GM18526 (cell line): ENCODE data around the gene PPP1R16B.

ENCODE experiments used
- POLR2A ChIP-seq: IDR thresholded peaks from 3 replicates; pipeline ENCODE4 v1.6.1; 2011; ENCODE audit not compliant: insufficient read length; ENCODE audit errors: extremely low read depth

PPP1R16B gene

GRCh38 chr20:38889792-38890496 is 84.4 kb downstream of the PPP1R16B start:
- no peak for TF ChIP-seq POLR2A

GRCh38 chr20:38890497-38890818 is 85.0 kb downstream of the PPP1R16B start:
- TF ChIP-seq POLR2A = no peak

DNA sequence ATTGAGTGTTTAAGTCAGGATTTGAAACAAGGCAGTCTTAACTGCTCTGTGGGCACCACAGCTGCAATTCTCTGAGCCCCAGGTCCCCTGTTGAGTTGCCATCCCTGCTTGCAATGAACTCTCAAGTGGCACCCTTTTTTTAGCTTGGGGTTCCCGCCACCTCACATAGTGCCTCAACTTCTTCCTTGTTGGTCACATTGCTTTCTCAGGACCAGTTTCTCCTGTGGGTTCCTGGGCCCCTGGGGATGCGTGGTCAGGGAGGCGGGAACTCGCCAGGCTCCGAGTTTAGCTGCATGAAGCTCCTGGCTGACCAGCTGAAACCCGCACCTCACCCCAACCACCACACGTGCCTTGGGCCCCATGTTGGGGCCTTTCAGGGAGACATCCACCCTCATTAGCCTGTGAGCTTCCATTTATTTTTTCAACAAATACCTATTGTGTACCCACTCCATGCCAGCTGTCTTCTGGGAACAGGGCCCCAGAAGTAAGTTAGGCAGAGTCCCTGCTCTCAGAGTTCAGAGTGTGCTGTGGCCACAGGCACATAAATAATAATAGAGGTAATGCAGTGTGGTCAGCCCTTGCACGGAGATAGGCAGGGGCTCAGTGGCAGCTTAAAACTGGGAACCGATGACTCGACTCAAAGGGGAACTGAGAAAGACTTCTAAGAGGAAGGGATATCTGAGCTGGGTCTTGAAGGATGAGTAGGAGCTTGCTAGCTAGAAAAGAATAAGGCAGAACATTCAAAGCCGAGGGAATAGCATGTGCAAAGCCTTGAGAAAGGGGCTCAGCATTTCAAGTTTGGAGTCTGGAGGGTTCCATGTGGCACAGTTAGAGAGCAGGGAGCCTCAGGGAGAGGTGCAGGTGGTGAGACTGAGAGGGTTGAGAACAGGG is 86.8 kb downstream of the PPP1R16B start:
- TF ChIP-seq POLR2A = no peak

DNA sequence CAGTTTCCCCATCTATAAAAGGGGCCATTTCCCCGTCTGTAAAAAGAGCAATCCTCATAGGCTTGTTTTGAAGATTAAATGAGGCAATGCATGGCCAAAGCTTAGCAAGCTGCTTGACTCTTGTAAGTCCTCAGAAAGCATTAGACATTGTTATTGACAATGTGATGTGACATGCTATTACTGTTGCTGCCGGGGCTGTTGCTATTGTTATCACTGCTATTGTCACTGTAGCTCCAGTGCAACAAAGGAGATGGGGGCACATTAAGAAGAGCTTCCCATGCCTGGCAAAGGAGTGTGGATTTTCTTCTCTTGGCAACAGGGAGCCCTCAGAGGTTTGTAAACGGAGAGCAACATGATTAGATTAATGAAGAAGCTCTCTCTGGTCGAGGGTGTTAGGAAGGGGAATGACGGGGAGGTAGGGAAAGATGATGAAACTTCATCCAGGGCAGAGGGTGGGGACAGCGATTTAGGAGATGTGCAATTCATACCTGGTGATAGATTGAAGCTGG is 87.6 kb downstream of the PPP1R16B start:
- no peak for TF ChIP-seq POLR2A

GRCh38 chr20:38893565-38894090 is 88.1 kb downstream of the PPP1R16B start:
- no peak for TF ChIP-seq POLR2A

- TF ChIP-seq POLR2A = no peak
Observed at GRCh38 chr20:38894091-38894847, 88.8 kb downstream of the PPP1R16B start.

- TF ChIP-seq POLR2A = no peak
Observed at GRCh38 chr20:38895098-38895949, 89.8 kb downstream of the PPP1R16B start.

DNA sequence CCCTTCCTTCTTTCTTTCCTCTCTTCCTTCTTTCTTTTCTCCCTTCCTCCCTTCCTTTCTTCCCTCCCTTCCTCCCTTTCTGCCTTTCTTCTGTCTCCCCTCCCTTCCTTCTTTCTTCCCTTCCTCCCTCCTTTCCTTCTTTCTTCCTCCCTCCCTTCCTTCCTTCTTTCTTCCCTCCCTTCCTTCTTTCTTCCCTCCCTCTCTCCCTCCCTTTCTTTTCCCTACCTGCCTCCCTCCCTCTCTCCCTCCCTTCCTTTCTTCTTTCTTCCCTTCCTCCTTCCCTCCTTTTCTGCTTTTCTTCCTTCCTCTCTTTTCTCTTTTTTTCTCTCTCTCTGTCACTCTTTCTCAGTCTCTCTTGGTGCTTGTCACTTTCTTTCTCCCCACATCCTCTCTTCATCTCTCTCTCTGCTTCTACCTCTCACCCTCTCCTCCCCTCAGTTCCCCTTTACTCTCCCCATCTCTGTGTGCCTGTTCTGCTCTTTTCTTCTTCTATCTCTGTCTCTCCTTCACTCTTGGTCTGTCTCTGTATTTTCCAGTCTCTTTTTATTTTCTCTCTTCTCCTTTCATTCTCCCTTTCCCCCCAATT is 90.6 kb downstream of the PPP1R16B start:
- TF ChIP-seq POLR2A = no peak

- TF ChIP-seq POLR2A = no peak
Observed at GRCh38 chr20:38897267-38897666, 91.8 kb downstream of the PPP1R16B start.

- TF ChIP-seq POLR2A = no peak
Observed at GRCh38 chr20:38900606-38901005, 95.1 kb downstream of the PPP1R16B start.

GRCh38 chr20:38902601-38903000 is 97.1 kb downstream of the PPP1R16B start:
- no peak for TF ChIP-seq POLR2A

GRCh38 chr20:38903335-38903734 is 97.8 kb downstream of the PPP1R16B start:
- no peak for TF ChIP-seq POLR2A

DNA sequence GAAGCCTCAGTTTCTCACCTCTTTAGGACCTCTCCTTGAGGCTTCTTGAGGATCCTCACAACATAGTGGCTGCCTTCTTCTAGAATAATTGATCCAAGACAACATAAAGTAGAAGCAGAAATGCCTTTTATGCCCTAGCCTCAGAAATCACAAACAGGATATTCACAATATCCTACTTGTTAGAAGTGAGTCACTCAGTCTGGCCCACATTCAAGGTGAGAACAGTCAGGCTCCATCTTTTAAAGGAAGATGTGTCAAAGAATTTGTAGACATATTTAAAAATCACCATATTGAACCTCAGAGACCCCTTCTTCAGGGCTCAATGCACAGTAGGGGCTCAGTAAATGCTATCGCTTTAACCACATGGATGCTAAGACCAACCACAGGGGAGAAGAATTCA is 99.9 kb downstream of the PPP1R16B start:
- no peak for TF ChIP-seq POLR2A

GRCh38 chr20:38907918-38908677 is 102.6 kb downstream of the PPP1R16B start:
- TF ChIP-seq POLR2A = no peak

GRCh38 chr20:38915355-38915754 is 109.9 kb downstream of the PPP1R16B start:
- no peak for TF ChIP-seq POLR2A
